GM19395 (cell line): Measurements from ENCODE around the gene RSPRY1.

Experiments used
- ATAC-seq: cut with Tn5 transposase; IDR thresholded peaks from one replicate; pipeline ENCODE4 v1.9.1; 2021; ENCODE audit warnings: mild to moderate bottlenecking, moderate library complexity; ENCODE audit not compliant: unreplicated experiment

RSPRY1 gene

GRCh38 chr16:57289391-57290257, 103.5 kb downstream of the RSPRY1 start:
- ATAC-seq: no peak
